ENCODE data around the gene METTL6. TPM values are rescaled to one million over a fixed set of nuclear protein-coding genes. Genes with fewer than 3 reads are reported as not detected.

METTL6 gene
- total and polyA plus RNA-seq, 2 of the 4 experiments (the other 2 are of a cell fraction): 15.4 to 21.5 TPM

DNA sequence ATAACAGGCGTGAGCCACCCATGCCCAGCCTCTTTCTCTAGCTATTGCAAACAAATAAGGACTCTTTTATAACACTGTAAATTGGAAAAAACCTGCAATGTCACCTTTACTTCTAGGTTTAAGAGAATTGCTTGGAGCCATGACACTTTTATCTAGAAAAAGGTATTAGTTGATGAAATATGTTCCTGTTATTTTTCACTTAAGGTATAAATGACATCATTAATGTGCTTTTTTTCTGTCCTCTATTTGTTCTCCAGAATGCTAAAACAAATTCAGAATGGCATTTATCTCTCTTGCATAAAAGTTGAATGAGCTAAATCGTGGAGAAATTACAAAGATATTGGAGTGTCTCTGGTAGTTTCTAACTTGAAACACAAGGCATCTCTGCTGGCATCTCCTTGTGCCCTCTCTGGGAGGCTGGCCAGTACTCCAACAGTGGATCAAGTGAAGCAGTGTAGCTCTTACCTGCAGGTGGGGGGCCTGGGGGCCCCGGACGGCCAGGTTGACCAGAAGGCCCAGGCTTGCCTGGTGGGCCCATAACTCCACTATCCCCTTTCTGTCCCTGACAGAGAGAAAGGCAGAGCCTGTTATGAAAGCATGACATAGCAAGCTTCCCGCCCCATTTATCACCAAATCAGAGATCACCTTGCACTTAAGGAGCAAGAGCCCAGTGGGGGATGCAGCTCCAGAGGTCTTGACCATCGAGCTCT is 38.7 kb upstream of the METTL6 start:
- dilution Hi-C loops (cut with HindIII; ENCODE audit: low sequenced_read_pairs, unreplicated experiment) (no loop called here), intact Hi-C loops (cut with micrococcal nuclease) (no loop called here), in situ Hi-C loops (cut with MboI; ENCODE audit: low sequenced_read_pairs) (no loop called here)
- BruUV-seq (replicated peaks): no TSS peak
- H4K8ac ChIP-seq (ENCODE audit: low read depth in 2 of 2, low read length in 2 of 2): no peak overlapping the region
- H3K23ac ChIP-seq (ENCODE audit: low read depth, low read length): no peak overlapping the region
- no peak overlapping the region for H2BK15ac ChIP-seq (ENCODE audit: low read depth, low read length)
- H4K20me1 ChIP-seq (ENCODE audit: insufficient read depth, low read length): no peaks in the 10 kb centered on the region
- H2BK20ac ChIP-seq (ENCODE audit: low read depth, low read length): no peak overlapping the region
- no peak overlapping the region for H2AK5ac ChIP-seq (ENCODE audit: low read depth, low read length)
- no peak overlapping the region for H3K4me3 ChIP-seq (ENCODE audit: insufficient read depth, low read depth, low read length)
- no peaks in the 10 kb centered on the region for H3K36me3 ChIP-seq (ENCODE audit: control insufficient read depth, insufficient read depth, low read length)
- H3K9me1 ChIP-seq (ENCODE audit: insufficient read depth, low read length): no peaks in the 10 kb centered on the region
- no peak overlapping the region for H4K5ac ChIP-seq (ENCODE audit: low read depth, low read length)
- H3K79me1 ChIP-seq (ENCODE audit: low read depth in 1 of 2, low read length in 2 of 2): no peaks in the 10 kb centered on the region
- H2AFZ ChIP-seq (replicated peaks; ENCODE audit: low read length, poor library complexity): no peak overlapping the region
- ChIA-PET POLR2A (ENCODE audit: unreplicated experiment) (no interaction called here), CTCF (no interaction called here)
- no peak overlapping the region for H3K27ac ChIP-seq (ENCODE audit: insufficient read depth, low read length)
- no peak overlapping the region for H2BK5ac ChIP-seq (ENCODE audit: low read depth, low read length, poor library complexity, severe bottlenecking)
- no peak overlapping the region for H3K4ac ChIP-seq (ENCODE audit: low read depth, low read length)
- H2BK120ac ChIP-seq (ENCODE audit: low read depth, low read length): no peak overlapping the region
- DNase-seq (no peak), ATAC-seq (ENCODE audit: low read depth) (no peak)
- H3K14ac ChIP-seq (replicated peaks; ENCODE audit: low read depth, low read length): no peak overlapping the region
- no peaks in the 10 kb centered on the region for H3K4me1 ChIP-seq (ENCODE audit: control insufficient read depth, insufficient read depth, low read length)
- no peak for TF ChIP-seq RFX5 (IDR thresholded peaks at IDR 0.05; ENCODE audit: low read depth, low read length)
- no peak for TF ChIP-seq RCOR1 (IDR thresholded peaks at IDR 0.05; ENCODE audit: insufficient replicate concordance, low read length)
- no peak overlapping the region for H3K56ac ChIP-seq (ENCODE audit: extremely low read depth, insufficient read depth, low read length)
- H3K4me2 ChIP-seq (ENCODE audit: low read depth, low read length): no peak overlapping the region
- H3K9ac ChIP-seq (ENCODE audit: low read depth, low read length): no peak overlapping the region
- no peak overlapping the region for H3K18ac ChIP-seq (ENCODE audit: low read depth, low read length)
- H3K9me3 ChIP-seq (ENCODE audit: control insufficient read depth, insufficient read depth, low read length): no peaks in the 10 kb centered on the region
- no peak overlapping the region for H4K91ac ChIP-seq (ENCODE audit: insufficient read depth, low read depth, low read length)
- 90% methylated on average over 2 of the region's 6 CpGs; no CpG with 5 or more reads in 1 of the 2 experiments for WGBS, 2 experiments (ENCODE audit: extremely low coverage in 2 of 2, insufficient read length in 1 of 2)
- no peak overlapping the region for H2AK9ac ChIP-seq (replicated peaks; ENCODE audit: low read depth, low read length, poor library complexity)
- no peaks in the 10 kb centered on the region for H3K27me3 ChIP-seq (ENCODE audit: control insufficient read depth, insufficient read depth, low read length)
